GM21717 (cell line): ENCODE results near the gene REXO1.

Experiments used
- ATAC-seq: cut with Tn5 transposase; IDR thresholded peaks from one replicate; pipeline ENCODE4 v1.9.1; 2021; ENCODE audit warnings: mild to moderate bottlenecking, moderate library complexity; ENCODE audit not compliant: unreplicated experiment

Gene REXO1

DNA sequence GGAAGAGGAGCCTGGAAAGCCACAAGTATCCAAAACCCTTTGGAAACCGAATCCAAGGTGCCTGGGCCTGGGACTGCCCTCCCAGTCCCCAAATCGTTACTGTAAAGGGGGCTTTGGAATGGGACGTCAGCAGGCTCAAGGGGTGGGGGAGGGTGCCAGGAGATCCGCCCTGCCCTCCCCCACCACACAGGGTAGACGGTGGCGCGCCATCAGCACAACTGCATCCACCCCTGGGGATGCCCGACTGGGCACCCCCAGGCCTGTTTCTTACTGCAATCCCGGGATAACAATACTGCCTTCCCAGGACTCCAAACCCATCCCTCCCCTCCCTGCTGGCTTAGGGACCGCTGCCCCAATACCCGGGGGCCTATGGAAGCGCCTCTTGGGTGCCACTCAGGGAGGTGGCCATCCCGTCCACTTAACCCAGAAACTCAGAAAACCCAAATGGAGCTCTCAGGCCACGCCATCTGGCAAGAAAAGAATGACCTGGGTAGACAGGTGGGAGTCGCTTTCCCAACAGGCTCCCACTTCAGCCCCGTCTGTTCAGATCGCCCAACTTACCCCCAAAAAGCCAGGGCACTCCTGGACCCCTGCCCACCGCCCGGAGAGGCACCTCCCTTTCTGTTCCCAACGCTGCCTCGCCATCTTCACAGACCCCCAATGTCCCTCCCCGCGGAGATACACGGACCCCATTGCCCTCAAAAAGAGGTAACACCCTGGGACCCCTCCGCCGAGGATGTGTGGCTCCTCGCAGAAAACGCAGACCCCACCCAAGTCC, 12.7 kb upstream of the REXO1 start:
- no peak for ATAC-seq

DNA sequence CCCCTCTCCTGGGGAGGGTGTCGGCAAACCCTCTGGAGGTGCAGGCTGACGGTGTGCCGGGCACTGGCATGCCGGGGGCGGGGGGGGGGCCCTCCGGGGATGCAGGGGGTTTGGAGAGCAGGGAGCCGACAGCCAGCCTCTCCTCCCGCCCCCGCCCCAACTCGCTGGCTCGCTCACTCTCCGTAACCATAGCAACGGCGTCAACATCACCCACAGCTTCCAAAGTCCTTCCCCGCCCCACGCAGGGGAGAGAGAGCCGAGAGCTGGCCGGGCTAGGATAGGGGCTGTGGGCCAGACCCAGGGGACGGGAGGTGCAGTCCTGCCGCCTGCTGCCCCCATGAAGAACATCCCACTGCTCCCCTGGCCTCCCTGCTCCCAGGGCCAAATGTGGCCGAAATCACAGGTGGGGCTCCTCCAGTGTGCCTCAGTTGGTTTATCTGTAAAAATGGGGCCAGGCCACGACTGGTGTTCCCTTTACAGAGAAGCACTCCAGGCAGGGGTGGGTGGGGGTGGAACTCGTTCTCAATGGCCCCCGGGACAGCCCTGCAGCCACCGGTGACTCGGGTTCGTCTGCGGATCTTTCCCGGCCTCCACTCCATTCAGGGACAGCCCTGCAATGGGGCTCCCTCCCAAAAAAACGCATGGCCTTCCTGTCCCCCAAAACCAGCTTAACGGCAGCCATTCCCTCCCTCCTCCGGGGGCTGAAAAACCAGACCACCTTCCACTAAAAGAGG, 11.9 kb upstream of the REXO1 start:
- no peak for ATAC-seq

DNA sequence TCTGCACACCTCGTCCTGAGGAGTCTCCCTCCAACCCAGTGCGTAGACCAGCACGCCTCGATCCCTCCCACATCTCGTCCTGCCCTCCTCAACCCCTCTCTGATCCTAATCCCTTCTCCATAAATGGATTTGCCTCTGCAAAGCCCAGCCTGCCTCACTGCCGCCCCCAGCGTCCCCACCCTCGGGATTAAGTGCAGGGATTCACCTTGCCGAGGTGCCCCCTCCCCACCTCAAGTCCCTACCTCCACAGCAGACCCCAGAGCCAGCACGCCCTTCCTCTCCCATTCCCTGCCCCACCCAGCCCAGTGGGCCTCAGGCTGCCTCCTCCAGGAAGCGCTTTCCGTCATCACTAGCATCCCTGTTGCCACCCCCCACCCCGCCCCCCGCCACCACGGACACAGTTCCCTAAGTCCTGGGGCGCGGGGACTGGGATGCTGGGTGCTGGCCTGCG, 11.1 kb upstream of the REXO1 start:
- no peak for ATAC-seq

DNA sequence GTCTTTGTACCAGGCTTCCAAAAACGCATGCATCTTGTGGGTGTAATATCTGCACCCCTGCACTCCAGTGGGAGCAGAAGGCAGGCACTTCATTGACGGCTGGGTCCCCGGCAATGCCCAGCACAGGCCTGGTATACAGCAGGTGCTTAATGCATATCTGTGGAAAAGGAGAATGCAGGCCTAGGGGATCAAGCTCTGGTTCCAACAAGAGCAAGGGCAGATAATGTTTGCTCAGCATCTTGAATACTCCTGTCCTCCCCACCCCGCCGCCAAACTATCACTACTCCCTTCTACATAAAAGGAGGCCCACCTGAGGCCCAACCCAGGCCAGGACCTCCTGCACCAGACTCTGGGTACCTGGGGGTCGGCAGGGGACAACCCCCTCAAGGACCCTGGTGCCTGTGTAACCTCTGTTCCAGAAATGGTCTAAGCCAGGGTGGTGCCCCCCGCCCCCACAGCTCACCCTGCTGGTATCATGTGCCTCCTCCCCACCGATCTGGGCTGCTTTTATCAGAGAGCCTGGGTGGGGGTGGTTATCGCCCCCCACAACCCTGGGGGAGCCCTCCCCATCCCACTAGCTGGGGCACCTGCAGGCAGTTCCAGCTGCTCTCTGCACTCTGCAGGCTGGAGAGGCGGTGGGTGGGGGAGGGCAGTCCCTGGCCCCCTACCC, 10.3 kb upstream of the REXO1 start:
- no peak for ATAC-seq

DNA sequence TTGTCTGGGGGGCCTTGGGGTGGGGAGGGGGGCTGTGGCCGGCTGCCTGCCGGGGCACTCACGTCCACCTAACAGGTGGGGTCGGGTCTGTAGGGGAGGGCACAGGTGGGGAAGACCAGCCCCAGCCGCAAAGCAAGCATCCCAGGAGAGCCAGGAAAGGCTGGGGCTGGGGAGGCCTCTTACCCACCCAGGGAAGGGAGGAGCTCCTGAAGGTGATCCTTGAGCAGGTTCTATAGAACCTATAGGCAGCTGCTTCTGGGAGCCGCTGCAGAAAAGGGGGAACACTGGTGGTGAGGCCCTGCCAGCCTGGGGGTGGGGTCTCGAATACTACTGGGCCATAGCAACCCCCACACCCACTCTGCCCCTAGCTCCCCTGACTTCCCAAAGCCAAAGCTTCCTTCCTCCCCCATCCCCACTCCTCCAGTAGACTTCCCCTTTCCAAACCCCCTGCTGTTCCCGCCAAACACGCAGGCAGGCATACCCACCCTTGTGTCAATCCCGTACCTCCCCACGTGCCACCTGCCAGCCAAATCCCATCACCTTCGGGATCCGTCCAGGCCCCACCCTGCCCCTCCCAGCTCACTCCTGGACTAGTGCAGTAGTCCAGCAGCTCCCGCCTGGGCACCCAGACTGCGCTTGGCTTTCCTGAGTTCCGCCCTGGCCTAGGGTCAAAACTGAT, 9.5 kb upstream of the REXO1 start:
- no peak for ATAC-seq

DNA sequence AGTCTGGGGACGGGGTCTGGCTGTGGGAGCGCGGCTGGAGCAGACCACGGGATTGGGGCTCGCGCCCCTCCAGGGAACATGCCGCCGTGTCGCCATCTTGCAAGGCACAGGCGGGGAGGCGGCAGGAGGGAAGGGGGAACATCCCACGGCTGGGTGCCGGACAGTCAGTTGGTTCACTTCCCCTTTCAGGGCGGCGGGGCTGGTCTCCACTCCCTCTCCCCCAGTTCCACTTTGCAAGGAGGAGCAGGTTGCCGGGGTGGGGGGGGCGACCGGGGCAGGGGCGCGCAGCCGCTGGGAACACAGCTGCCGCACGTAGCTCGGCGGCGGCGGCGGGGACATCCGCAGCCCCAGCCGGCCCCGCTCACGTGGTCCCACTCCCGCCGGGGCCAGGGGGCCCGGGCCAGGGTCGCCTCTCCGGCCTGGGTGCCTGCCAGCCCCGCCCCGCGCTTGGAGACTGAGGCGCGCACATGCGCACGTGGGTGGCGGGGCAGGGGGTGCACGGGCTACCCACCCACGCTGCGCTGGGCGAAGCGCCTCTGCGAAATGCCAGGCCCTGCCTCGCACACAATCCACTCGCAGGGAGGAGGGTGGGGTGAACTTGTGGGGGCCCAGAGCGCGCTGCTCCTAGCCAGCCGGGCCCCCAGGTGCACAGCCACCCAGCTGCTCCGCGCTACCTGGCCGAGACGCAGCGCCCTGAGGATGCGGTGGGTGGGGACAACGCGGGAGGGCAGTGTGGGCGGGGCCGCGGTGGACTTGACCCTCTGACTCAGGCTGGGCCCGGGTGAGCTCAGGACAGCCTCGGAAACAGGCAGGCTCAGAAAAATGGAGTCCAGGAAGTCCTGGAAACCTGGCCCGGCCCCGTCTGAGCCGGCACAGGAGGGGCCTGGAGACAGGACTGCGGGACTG, 8.7 kb upstream of the REXO1 start:
- no peak for ATAC-seq

DNA sequence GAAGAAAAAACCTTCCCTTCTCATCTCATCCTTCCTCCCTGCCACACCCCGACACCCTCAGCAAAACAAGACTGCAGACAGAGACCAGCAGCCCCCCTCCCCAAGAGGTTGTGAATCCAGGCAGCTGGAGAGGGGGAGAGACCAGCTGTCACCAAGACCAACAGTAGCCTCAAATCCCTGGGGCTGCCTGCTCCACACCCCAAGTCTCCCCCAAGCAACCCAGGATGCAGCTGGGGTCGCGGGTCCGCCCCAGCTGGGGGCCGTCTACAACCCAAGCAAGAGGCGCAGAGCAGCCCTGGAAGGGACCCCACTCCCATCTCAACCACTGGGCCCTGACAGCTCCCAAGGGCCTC, 8.0 kb upstream of the REXO1 start:
- ATAC-seq = no peak

DNA sequence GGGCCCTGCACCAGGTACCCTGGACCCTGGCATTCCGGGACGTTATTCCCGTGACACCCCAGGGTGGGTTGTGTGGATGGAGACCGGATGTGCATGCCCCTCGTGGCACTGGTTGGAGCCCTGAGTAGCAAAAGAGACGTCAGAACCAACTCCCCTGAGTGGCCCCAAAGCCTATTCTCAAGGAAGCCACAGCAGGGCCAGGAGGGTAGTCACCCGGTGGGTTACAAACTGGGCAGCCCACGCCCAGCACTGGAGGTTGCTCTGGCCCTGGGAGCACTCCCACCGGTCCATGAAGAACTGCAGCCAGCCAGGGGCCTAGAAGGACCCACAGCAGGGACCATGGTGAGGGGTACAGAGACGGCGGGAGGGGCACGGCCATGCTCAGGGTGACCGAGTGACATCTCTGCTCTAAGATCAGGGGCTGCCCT, 7.6 kb upstream of the REXO1 start:
- ATAC-seq = no peak

DNA sequence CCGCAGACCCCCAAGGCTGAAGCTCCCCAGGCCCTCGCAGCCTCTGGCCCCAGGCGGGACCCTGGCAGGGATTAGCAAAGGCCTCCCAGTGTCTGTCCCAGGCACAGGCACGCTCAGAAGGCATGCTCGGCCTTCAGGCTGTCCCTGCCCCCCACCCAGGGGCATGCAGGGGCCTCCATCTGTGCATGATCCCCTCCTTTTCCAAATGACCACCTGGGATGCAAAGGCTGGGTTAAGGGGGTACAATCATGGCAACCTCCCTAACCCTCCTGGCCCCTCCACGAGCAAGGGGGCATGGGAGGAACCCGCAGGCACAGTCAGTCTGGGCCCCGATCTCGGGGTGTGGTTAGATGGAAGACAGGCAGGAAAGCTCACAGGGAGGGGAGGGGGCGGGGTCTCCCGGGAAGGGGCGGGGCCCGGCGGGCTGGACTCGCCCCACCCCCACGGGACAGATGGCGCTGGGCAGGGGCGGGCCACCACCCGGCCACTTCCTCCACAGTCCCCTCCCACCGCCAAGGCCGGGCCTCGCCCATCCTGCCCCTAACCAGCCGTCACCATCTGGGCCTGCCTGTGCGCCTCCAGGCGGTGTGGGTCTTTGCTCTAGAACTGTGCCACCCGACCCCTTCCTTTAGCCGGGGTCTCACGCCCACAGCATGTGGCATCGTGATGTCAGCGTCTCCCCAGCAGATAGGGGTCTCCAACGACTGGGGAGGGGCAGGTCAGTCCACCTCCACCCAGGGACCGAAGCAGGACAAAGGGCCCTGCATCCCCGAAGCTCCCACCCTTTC, 7.0 kb upstream of the REXO1 start:
- ATAC-seq = no peak

DNA sequence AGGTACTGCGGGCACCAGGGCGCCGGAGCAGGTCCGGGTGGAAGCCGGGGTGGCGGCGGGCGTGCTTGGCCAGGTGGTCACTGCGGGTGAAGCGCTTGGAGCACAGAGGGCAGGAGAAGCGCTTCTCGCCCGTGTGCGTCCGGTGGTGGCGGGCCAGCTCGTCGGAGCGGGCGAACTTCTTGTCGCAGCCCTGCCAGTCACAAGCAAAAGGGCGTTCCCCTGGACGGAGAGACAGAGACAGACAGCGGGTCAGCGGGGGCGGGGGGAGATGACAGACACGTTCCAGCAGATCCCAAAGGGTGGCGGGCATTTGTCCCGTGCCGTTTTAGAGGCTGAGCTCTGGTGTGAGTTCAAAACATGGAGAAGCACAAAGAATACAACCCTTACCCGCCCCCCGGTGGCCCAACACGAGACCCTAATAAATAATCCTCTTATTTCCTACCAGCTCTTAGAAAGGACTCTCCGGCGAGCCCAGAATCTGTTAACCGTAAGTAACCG, 6.3 kb upstream of the REXO1 start:
- ATAC-seq = no peak

DNA sequence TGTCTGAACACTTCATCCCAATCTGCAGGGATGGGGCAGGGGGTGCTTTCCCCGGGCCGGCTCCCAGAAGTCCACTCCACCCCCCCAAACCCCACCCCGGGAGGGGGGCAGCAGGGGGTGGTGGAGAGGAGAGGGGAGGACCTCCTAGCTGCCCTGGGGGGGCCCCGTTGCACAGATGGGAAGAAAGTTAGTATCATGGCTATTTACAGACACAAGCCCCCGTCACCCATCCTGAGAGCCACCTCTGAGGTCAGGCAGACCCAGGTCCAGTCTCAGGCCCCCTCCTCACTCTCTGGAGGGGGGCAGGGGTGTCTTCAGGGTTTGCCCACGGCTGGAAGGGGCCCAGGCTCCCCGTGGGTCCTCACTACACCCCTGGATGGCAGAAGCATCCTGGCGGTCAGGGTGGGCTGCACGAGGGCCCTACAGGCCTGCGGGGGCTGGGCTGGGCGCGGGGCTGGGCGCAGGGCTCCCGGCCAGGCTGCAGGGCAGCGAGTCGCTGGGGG, 5.8 kb upstream of the REXO1 start:
- no peak for ATAC-seq

DNA sequence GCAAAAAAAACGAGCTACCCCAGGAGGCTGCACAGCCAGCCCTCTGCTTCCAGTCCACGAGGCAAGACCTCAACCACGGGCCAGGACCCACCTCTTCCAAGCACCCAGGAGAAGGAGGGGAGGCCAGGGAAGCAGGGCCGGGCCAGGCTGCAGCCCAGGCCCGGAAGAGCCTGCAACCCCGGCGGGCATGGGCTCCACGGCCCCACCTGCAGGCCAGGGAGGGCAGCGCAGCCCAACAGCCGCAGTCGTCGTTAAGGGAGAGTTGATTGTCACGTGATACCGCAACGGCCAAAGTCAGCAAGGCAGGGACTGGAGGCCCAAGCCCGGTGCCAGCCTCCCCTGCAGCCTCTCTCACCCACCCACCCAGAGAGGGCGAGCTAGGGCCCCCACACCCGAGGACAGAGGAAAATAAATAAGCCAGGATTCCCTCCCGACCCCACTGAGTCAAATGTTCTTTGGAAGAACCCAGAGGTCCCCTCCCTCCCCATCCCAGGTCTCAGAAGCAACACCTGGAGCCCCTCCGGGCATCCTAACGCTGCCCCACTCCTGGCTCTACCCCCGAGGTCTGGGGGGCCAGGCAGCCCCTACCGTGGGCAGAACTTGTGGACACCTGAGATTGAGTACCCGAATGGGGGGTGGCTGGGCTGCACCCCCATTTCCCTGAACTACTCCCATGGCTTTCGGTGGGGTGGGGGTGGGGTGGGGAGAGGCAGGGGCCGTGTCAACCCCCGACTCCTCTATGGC, 5.2 kb upstream of the REXO1 start:
- no peak for ATAC-seq

DNA sequence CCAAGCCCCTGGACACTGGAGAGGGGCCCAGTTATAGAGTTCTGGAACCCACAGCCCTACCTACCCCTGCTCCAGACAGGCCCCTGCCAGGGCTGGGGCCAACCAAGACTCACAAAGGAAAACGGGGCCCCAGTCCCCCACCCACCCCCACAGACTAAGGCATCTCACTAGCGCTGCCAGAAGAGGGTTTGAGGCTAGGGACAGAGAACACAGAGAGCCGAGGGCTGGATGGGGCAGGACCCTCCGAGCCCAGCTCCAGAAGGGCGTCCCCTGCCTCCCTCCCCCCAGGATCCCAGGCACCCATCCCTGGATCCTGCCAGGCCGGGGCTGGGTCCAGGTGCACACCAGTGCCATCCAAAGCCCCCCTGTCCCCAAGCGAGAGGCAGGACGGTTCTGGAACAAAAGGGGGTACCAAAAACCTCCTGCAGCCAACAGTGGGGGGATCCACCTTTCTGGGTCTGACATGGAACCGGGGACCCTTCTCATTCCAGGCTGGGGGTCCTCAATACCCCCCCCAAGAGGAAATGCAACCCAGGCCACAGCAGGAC, 4.4 kb upstream of the REXO1 start:
- ATAC-seq = no peak

DNA sequence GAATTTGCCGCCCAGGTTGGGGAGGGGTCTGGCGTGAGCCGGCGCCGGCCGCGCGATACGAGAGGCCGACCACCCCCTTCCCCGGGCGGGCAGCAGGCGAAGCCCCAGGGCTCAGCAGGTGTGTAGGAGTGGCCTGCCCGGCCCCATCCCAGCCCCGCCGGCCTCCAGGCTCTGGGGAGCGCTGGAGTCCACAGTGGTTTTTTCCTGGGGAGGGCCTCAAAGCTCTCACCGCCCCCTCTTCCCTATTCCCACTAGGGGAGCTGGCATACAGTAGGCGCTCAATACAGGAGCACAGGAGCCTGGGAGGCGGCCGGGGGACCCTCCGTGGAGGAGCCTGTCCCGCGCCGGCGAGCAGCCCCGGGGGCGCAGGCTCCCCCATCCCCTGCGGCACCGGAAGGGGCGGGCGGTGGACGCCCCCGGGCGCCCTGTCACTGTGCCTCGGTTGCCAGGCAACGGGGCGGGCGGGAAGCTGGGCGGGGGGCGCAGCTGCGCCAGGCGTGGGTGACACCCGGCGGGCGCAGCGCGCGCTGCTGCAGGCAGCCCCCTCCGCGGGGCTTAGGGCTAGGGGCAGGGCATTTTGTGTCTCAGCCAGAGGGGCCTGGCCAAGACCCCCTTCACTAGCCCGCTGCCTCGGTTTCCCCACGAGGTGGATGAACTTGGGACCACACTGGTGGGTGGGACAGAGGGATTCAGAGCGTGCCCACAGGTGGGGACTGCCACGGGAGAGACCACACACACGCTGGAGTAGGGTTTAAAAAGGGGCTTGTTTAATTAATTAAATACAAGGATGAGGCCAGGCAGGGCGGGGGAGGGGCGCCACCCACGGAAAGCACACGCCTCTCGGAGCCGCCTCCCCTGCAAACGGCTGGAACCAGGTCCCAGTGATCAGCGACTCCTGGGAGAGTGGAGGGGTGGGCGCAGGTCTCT, 3.6 kb upstream of the REXO1 start:
- ATAC-seq = no peak

DNA sequence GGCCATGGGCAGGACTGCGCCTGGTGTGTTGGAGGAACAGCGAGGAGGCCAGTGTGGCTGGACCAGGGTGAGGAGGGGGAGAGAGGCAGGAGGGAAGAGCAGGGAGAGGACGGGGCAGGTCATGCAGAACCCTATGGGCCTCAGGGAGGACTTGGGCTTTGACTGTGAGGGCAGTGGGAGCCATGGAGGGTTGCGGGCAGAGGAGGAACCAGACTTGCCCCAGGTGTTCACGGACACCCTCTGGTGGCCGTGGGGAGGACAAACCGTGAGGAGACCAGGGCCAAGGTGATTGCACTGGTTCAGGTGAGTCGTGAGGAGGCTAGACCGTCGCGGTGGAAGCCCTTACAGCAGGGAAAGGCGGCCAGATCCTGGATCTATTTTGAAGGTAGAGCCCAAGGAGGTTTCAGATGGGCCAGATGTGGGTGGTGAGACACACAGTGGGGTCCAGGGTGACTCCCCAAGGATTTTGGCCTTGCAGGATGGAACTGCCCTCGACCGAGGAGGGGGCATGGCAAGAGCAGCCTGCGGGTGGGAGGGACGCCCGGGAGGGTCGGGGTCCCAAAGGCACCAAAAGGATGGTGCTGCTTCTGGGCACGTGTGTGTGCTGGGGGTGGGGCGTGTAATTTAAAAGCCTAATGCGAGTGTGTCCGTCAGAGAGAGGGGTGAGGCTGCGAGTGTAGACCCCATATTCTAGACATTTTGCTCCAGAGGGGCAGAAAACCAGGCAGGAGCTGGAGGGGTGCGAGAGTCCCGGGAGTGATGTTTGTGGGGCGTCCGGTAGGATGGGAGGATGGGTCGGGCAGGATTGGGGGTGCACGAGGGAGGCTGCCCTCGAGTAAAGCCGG, 2.7 kb upstream of the REXO1 start:
- ATAC-seq = no peak

DNA sequence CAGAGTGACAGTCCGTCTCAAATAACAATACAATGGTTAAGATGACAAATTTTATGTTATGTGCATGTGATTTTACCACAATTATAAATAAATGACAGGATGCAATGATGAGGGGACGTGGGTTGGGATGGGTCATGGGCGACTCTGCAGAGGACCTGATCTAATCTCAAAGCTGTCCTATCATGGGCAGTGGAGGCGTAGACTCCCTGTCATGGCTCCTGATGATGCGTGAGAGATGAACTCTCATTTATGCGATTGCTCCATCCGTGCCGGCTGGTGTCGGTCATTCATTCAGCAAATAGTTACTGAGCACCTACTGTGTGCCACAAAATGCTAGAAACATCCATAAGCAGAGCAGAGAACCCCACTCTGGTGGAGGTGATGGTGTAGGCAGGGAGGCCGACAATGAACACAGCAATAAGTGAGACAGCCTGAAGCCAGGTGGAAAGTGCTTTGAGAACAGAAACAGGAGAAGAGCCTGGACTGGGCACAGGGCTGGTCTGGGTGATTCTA, 1.7 kb upstream of the REXO1 start:
- ATAC-seq = no peak
